ENCODE results near the gene CHST4. TPM values are rescaled to one million over a fixed set of nuclear protein-coding genes. Genes with fewer than 3 reads are reported as not detected.

CHST4 gene
- total RNA-seq, 1 experiment from 2014 or later, result 0.14 TPM

GRCh38 chr16:71515026-71515425 lies 11.2 kb upstream of the CHST4 start:
- H3K27ac Mint-ChIP-seq (ENCODE audit: low read depth, unreplicated experiment), result no peak overlapping the region
- H3K4me1 Mint-ChIP-seq (ENCODE audit: insufficient read depth, unreplicated experiment), result no peaks in the 10 kb centered on the region
- no peaks in the 10 kb centered on the region for H3K9me3 Mint-ChIP-seq (ENCODE audit: unreplicated experiment)
- no peak for DNase-seq (ENCODE audit: unreplicated experiment)
- no peaks in the 10 kb centered on the region for H3K36me3 Mint-ChIP-seq (ENCODE audit: insufficient read depth, unreplicated experiment)
- no peak for TF ChIP-seq CTCF (IDR thresholded peaks at IDR 0.05; ENCODE audit: unreplicated experiment)
- H3K4me3 Mint-ChIP-seq (ENCODE audit: unreplicated experiment), result no peak overlapping the region
- no TSS peak for BruUV-seq (replicated peaks)
- ChIA-PET CTCF (no interaction called here), POLR2A (no interaction called here)
- peaks cover 39% of the 10 kb centered on the region for H3K27me3 Mint-ChIP-seq (ENCODE audit: insufficient read depth, unreplicated experiment)
- intact Hi-C loops (cut with micrococcal nuclease), result no loop called here

- no peak overlapping the region for H3K27ac Mint-ChIP-seq (ENCODE audit: low read depth, unreplicated experiment)
- H3K27me3 Mint-ChIP-seq (ENCODE audit: insufficient read depth, unreplicated experiment), result peaks cover 11% of the 10 kb centered on the region
- intact Hi-C loops (cut with micrococcal nuclease), result no loop called here
- no peaks in the 10 kb centered on the region for H3K4me1 Mint-ChIP-seq (ENCODE audit: insufficient read depth, unreplicated experiment)
- no peak overlapping the region for H3K4me3 Mint-ChIP-seq (ENCODE audit: unreplicated experiment)
- ChIA-PET POLR2A (interaction anchor here (0.6 to 1.4 kb wide), 2 partner anchors 59 to 750 kb away, joined by 3 to 4 read pairs; partner anchors contain the start of gene ZNF23), CTCF (interaction anchor here (0.6 to 1.5 kb wide), 5 partner anchors 18 to 153 kb away, joined by 3 to 4 read pairs (median 4); no protein-coding TSS in a partner anchor)
- H3K9me3 Mint-ChIP-seq (ENCODE audit: unreplicated experiment), result no peaks in the 10 kb centered on the region
- DNase-seq (ENCODE audit: unreplicated experiment), result no peak
- BruUV-seq (replicated peaks), result no TSS peak
- no peak for TF ChIP-seq CTCF (IDR thresholded peaks at IDR 0.05; ENCODE audit: unreplicated experiment)
- H3K36me3 Mint-ChIP-seq (ENCODE audit: insufficient read depth, unreplicated experiment), result no peaks in the 10 kb centered on the region
Measured at GRCh38 chr16:71520550-71520949, 5.7 kb upstream of the CHST4 start.

GRCh38 chr16:71524566-71525553 lies 1.4 kb upstream of the CHST4 start:
- intact Hi-C loops (cut with micrococcal nuclease), result no loop called here
- no peak for DNase-seq (ENCODE audit: unreplicated experiment)
- Mint-ChIP-seq H3K36me3 (ENCODE audit: insufficient read depth, unreplicated experiment) (no peaks in the 10 kb centered on the region), H3K4me3 (ENCODE audit: unreplicated experiment) (no peak overlapping the region), H3K9me3 (ENCODE audit: unreplicated experiment) (no peaks in the 10 kb centered on the region), H3K27ac (ENCODE audit: low read depth, unreplicated experiment) (no peak overlapping the region), H3K27me3 (ENCODE audit: insufficient read depth, unreplicated experiment) (no peaks in the 10 kb centered on the region), H3K4me1 (ENCODE audit: insufficient read depth, unreplicated experiment) (peaks cover 10% of the 10 kb centered on the region)
- POLR2A ChIA-PET, result interaction anchor here (1.3 kb wide), 1 partner anchor 63 kb away, joined by 4 read pairs; the partner anchor contains the start of gene ZNF23
- TF ChIP-seq CTCF (IDR thresholded peaks at IDR 0.05; ENCODE audit: unreplicated experiment), result no peak
- BruUV-seq (replicated peaks), result no TSS peak
- CTCF ChIA-PET, result interaction anchor here (1.2 kb wide), 1 partner anchor 13 kb away, joined by 4 read pairs; no protein-coding TSS in a partner anchor

- no peaks in the 10 kb centered on the region for H3K27me3 Mint-ChIP-seq (ENCODE audit: insufficient read depth, unreplicated experiment)
- intact Hi-C loops (cut with micrococcal nuclease), result no loop called here
- H3K4me1 Mint-ChIP-seq (ENCODE audit: insufficient read depth, unreplicated experiment), result peaks cover 10% of the 10 kb centered on the region
- ChIA-PET CTCF (interaction anchor here (0.6 to 4.4 kb wide), 3 partner anchors 11 to 28 kb away, joined by 6 to 20 read pairs (median 12); no protein-coding TSS in a partner anchor), POLR2A (no interaction called here)
- no peak overlapping the region for H3K4me3 Mint-ChIP-seq (ENCODE audit: unreplicated experiment)
- no peaks in the 10 kb centered on the region for H3K9me3 Mint-ChIP-seq (ENCODE audit: unreplicated experiment)
- H3K36me3 Mint-ChIP-seq (ENCODE audit: insufficient read depth, unreplicated experiment), result no peaks in the 10 kb centered on the region
- no peak for TF ChIP-seq CTCF (IDR thresholded peaks at IDR 0.05; ENCODE audit: unreplicated experiment)
- no peak for DNase-seq (ENCODE audit: unreplicated experiment)
- no TSS peak for BruUV-seq (replicated peaks)
- no peak overlapping the region for H3K27ac Mint-ChIP-seq (ENCODE audit: low read depth, unreplicated experiment)
Measured at GRCh38 chr16:71528257-71528656, 2.0 kb downstream of the CHST4 start.
